Subcutaneous preadipocyte (primary cell): ENCODE data around the gene CSRP1. TPM values are rescaled to one million over a fixed set of nuclear protein-coding genes. Genes with fewer than 3 reads are reported as not detected.

ENCODE experiments used
- total RNA-seq: library from RNA; depleted of rRNA; stranded (reverse); fragments of >200 nt; gene quantifications from 2 replicates; pipeline ENCODE4 v1.2.3, GENCODE V29; 2012

The CSRP1 gene
- 95.9 and 117 TPM in 2 replicates for total RNA-seq

DNA sequence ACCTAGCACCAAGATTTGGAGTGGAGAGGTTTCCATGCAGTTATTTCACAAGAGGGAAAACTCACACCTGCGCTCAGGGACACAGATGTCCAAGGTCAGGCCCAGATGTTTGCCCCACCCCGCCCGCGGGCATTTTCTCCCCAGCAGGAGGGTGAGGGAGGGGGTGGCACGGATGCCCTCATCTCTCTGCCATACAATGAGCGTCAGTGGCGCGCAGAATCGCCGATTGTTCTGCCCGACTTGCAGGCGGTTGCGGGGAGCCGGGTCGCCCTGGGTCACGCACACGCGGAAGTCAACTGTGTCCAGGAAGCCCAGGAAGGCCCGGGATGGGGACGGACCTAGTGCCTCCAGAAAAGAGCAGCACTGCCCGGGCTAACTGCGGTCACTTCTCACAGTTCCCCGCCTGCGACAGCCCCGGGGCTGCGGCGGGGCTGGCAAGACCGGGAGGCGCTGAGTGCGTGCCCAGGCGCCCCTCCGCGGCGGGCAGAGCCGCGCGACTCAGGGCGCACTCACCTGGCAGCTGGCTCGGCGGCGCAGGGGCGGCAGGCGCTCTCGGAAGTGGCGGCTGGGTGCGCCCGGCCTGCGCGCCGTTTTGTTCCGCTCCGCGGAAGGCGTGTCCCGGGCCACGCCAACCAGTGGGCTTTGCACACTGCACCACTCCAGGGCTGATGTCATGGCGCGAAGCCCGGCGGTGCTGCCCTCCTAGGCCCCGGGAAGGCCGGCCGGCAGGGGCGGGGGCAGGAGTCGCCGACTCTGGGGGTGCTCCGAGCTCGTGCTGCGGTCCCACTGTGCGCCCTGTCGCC lies at the start of gene CSRP1:
CSRP1 (minus strand) TSS at position 567 of the 803 bp plus-strand sequence. CDS start 10,820 bp downstream, outside the sequence.

GRCh38 chr1:201538612-201539551 lies 32.0 kb upstream of the CSRP1 start, which contains the start of gene NAV1:
Gene NAV1, plus strand, starts transcription at chr1:201539127. Its CDS starts 83,758 bp downstream, at chr1:201622885.

GRCh38 chr1:201468844-201469644 lies 37.9 kb downstream of the CSRP1 start, which contains the start of gene PHLDA3:
Gene PHLDA3, minus strand, starts transcription at chr1:201469188. Its CDS starts 402 bp downstream, at chr1:201468786.

Other genes with a start within 250 kb of the CSRP1 start
- gene PKP1, start 223.6 kb downstream of the CSRP1 start, total RNA-seq: under 0.01 and 0.78 TPM in 2 replicates
- gene TNNT2, start 129.4 kb downstream of the CSRP1 start, total RNA-seq: not detected in 2 replicates
- gene LAD1, start 107.8 kb downstream of the CSRP1 start, total RNA-seq: not detected in 2 replicates
- gene TNNI1, start 85.4 kb downstream of the CSRP1 start, total RNA-seq: not detected in 2 replicates
- gene PHLDA3, start 37.9 kb downstream of the CSRP1 start, total RNA-seq: 32.5 and 56.6 TPM in 2 replicates
- 41.5 and 58.5 TPM in 2 replicates for gene NAV1, start 32.0 kb upstream of the CSRP1 start, total RNA-seq